ENCODE results near the gene STON2.
"Not testable (repeated sequence)": the region's sequence is repeated elsewhere in the genome, so short reads cannot be mapped to it uniquely, and the experiment has no call there.

STON2 gene

GRCh38 chr14:81400202-81400678 lies at the start of gene STON2:
TSS of gene STON2 (minus strand) at chr14:81400324. CDS start at chr14:81398382, 1,942 bp downstream.
- peak; percentile 61 for DNase-seq

- DNase-seq, result no peak
Measured at GRCh38 chr14:81449576-81449975, 49.5 kb upstream of the STON2 start.

GRCh38 chr14:81449114-81449513 lies 49.0 kb upstream of the STON2 start:
- no peak for DNase-seq

- DNase-seq, result no peak
Measured at GRCh38 chr14:81447021-81447764, 47.1 kb upstream of the STON2 start.

GRCh38 chr14:81446279-81447007 lies 46.3 kb upstream of the STON2 start:
- no peak for DNase-seq

GRCh38 chr14:81441626-81442134 lies 41.6 kb upstream of the STON2 start:
- no peak for DNase-seq

- no peak for DNase-seq
Measured at GRCh38 chr14:81440041-81440440, 39.9 kb upstream of the STON2 start.

- DNase-seq, result no peak
Measured at GRCh38 chr14:81437244-81437643, 37.1 kb upstream of the STON2 start.

GRCh38 chr14:81436296-81437138 lies 36.4 kb upstream of the STON2 start:
- DNase-seq, result peak; percentile 80

- peak; percentile 21 for DNase-seq
Measured at GRCh38 chr14:81435391-81436295, 35.5 kb upstream of the STON2 start.

- DNase-seq, result no peak
Measured at GRCh38 chr14:81435048-81435390, 34.9 kb upstream of the STON2 start.

- DNase-seq, result no peak
Measured at GRCh38 chr14:81434230-81434629, 34.1 kb upstream of the STON2 start.

GRCh38 chr14:81433378-81433777 lies 33.3 kb upstream of the STON2 start:
- DNase-seq, result no peak

- no peak for DNase-seq
Measured at GRCh38 chr14:81432219-81432661, 32.1 kb upstream of the STON2 start.

- DNase-seq, result no peak
Measured at GRCh38 chr14:81430235-81430634, 30.1 kb upstream of the STON2 start.

GRCh38 chr14:81429749-81430148 lies 29.6 kb upstream of the STON2 start:
- not testable (repeated sequence) for DNase-seq

- DNase-seq, result no peak
Measured at GRCh38 chr14:81429028-81429427, 28.9 kb upstream of the STON2 start.

- DNase-seq, result peak; percentile 78
Measured at GRCh38 chr14:81427348-81428058, 27.4 kb upstream of the STON2 start.

GRCh38 chr14:81423504-81423903 lies 23.4 kb upstream of the STON2 start:
- peak; percentile 78 for DNase-seq

- DNase-seq, result no peak
Measured at GRCh38 chr14:81418057-81418790, 18.1 kb upstream of the STON2 start.

- DNase-seq, result no peak
Measured at GRCh38 chr14:81416981-81417380, 16.9 kb upstream of the STON2 start.

Measured in GDM1 (cell line).